H9 (cell line): ENCODE results near the gene SEMA3E. TPM values are rescaled to one million over a fixed set of nuclear protein-coding genes. Genes with fewer than 3 reads are reported as not detected.

ENCODE experiments used
- DNase-seq: peaks from one replicate; pipeline ENCODE4 v3.0.0-alpha.2; 2017
- H2AFZ ChIP-seq: one replicate; pipeline ENCODE4 v1.6.1; 2013; ENCODE audit warnings: mild to moderate bottlenecking, low read length, control low read depth, moderate library complexity
- H2AK5ac ChIP-seq: 2 replicates; pipeline ENCODE4 v1.6.1; 2013; ENCODE audit warnings: low read length, control low read depth, mixed read lengths; ENCODE audit not compliant: insufficient read length
- H2BK120ac ChIP-seq: one replicate; pipeline ENCODE4 v1.6.1; 2013; ENCODE audit warnings: low read depth, mild to moderate bottlenecking, low read length, control low read depth, inconsistent platforms; ENCODE audit not compliant: poor library complexity, severe bottlenecking
- H2BK12ac ChIP-seq: 2 replicates; pipeline ENCODE4 v1.6.1; 2013; ENCODE audit warnings: low read length, control low read depth, mixed read lengths, low read depth; ENCODE audit not compliant: insufficient read length
- H2BK15ac ChIP-seq: 2 replicates; pipeline ENCODE4 v1.6.1; 2013; ENCODE audit warnings: low read depth, low read length, control low read depth
- H2BK20ac ChIP-seq: one replicate; pipeline ENCODE4 v1.6.1; 2013; ENCODE audit warnings: low read depth, mild to moderate bottlenecking, low read length, control low read depth, inconsistent platforms; ENCODE audit not compliant: poor library complexity, severe bottlenecking
- H2BK5ac ChIP-seq: 2 replicates; pipeline ENCODE4 v1.6.1; 2013; ENCODE audit warnings: low read length, control low read depth, mixed read lengths; ENCODE audit not compliant: insufficient read length
- H3K14ac ChIP-seq: 2 replicates; pipeline ENCODE4 v1.6.1; 2013; ENCODE audit warnings: low read length, control low read depth; ENCODE audit not compliant: insufficient read depth
- H3K18ac ChIP-seq: 2 replicates; pipeline ENCODE4 v1.6.1; 2013; ENCODE audit warnings: low read depth, mild to moderate bottlenecking, mixed read lengths, low read length, control low read depth; ENCODE audit not compliant: insufficient read length
- H3K23ac ChIP-seq: 2 replicates; pipeline ENCODE4 v1.6.1; 2013; ENCODE audit warnings: low read length, control low read depth, mixed read lengths, low read depth; ENCODE audit not compliant: insufficient read length
- H3K23me2 ChIP-seq: 2 replicates; pipeline ENCODE4 v1.6.1; 2013; ENCODE audit warnings: low read depth, mild to moderate bottlenecking, mixed read lengths, low read length, control low read depth; ENCODE audit not compliant: insufficient read length, poor library complexity, severe bottlenecking
- H3K27ac ChIP-seq: 2 replicates; pipeline ENCODE4 v1.5.1; 2013; ENCODE audit warnings: low read length, control low read depth, mixed read lengths, low read depth; ENCODE audit not compliant: insufficient read length
- H3K27me3 ChIP-seq: 2 replicates; pipeline ENCODE4 v1.6.1; 2013; ENCODE audit warnings: low read length, control low read depth, inconsistent platforms; ENCODE audit not compliant: insufficient read depth
- H3K4ac ChIP-seq: 2 replicates; pipeline ENCODE4 v1.6.1; 2013; ENCODE audit warnings: low read depth, mild to moderate bottlenecking, control low read depth, inconsistent platforms, low read length, moderate library complexity
- H3K4me1 ChIP-seq: 2 replicates; pipeline ENCODE4 v1.6.1; 2013; ENCODE audit warnings: low read length, control low read depth, inconsistent platforms; ENCODE audit not compliant: insufficient read depth
- H3K4me2 ChIP-seq: 2 replicates; pipeline ENCODE4 v1.6.1; 2013; ENCODE audit warnings: low read length, control low read depth, mixed read lengths; ENCODE audit not compliant: insufficient read length, insufficient read depth
- H3K56ac ChIP-seq: 2 replicates; pipeline ENCODE4 v1.6.1; 2013; ENCODE audit warnings: low read depth, mild to moderate bottlenecking, mixed read lengths, low read length, control low read depth; ENCODE audit not compliant: insufficient read length
- H3K79me1 ChIP-seq: 2 replicates; pipeline ENCODE4 v1.6.1; 2013; ENCODE audit warnings: low read depth, mild to moderate bottlenecking, moderate library complexity, low read length, control low read depth, inconsistent platforms; ENCODE audit not compliant: insufficient read depth, poor library complexity, severe bottlenecking
- H3K79me2 ChIP-seq: 2 replicates; pipeline ENCODE4 v1.6.1; 2013; ENCODE audit warnings: low read length, control low read depth, inconsistent platforms; ENCODE audit not compliant: insufficient read depth
- H3K9ac ChIP-seq: 2 replicates; pipeline ENCODE4 v1.6.1; 2013; ENCODE audit warnings: low read length, control low read depth, mixed read lengths; ENCODE audit not compliant: insufficient read length; ENCODE audit errors: extremely low read depth
- H3K9me3 ChIP-seq: one replicate; pipeline ENCODE4 v1.6.1; 2013; ENCODE audit warnings: low read depth, low read length, inconsistent platforms; ENCODE audit not compliant: control insufficient read depth
- H3T11ph ChIP-seq: one replicate; pipeline ENCODE4 v1.6.1; 2013; ENCODE audit warnings: mild to moderate bottlenecking, low read length, control low read depth, inconsistent platforms
- H4K20me1 ChIP-seq: one replicate; pipeline ENCODE4 v1.6.1; 2013; ENCODE audit not compliant: control insufficient read depth, insufficient read length, insufficient read depth
- H4K5ac ChIP-seq: 2 replicates; pipeline ENCODE4 v1.6.1; 2013; ENCODE audit warnings: low read depth, mild to moderate bottlenecking, mixed read lengths, low read length, control low read depth; ENCODE audit not compliant: insufficient read length
- H4K8ac ChIP-seq: replicated peaks from 2 replicates; pipeline ENCODE4 v1.6.1; 2013; ENCODE audit warnings: low read length, control low read depth, mixed read lengths, low read depth; ENCODE audit not compliant: insufficient read length
- H4K91ac ChIP-seq: 2 replicates; pipeline ENCODE4 v1.6.1; 2013; ENCODE audit warnings: low read depth, mild to moderate bottlenecking, moderate library complexity, mixed read lengths, low read length, control low read depth; ENCODE audit not compliant: insufficient read length
- H3K27ac Mint-ChIP-seq, 3 experiments: 2 replicates in 2 of 3; 3 replicates in 1 of 3; pipeline ENCODE4 v1.8.0; 2020 to 2021; ENCODE audit warnings: mixed read lengths in 3 of 3, mild to moderate bottlenecking in 1 of 3, moderate library complexity in 1 of 3
- H3K27me3 Mint-ChIP-seq: 2 replicates; pipeline ENCODE4 v1.8.0; 2021; ENCODE audit warnings: low read depth, mild to moderate bottlenecking, moderate library complexity, mixed read lengths
- H3K36me3 Mint-ChIP-seq, 3 experiments: 2 replicates in 2 of 3; 3 replicates in 1 of 3; pipeline ENCODE4 v1.8.0; 2020 to 2021; ENCODE audit warnings: low read depth in 3 of 3, mixed read lengths in 3 of 3; ENCODE audit not compliant: insufficient read depth in 1 of 3
- H3K4me1 Mint-ChIP-seq, 2 experiments: 2 replicates each; pipeline ENCODE4 v1.8.0; 2020; ENCODE audit warnings: mixed read lengths in 2 of 2
- H3K4me3 Mint-ChIP-seq, 2 experiments: 2 replicates in 1 of 2; 3 replicates in 1 of 2; pipeline ENCODE4 v1.8.0; 2020 to 2021; ENCODE audit warnings: mild to moderate bottlenecking in 2 of 2, mixed read lengths in 2 of 2, moderate library complexity in 1 of 2
- H3K9me3 Mint-ChIP-seq, 2 experiments: 2 replicates in 1 of 2; 3 replicates in 1 of 2; pipeline ENCODE4 v1.8.0; 2020; ENCODE audit warnings: mild to moderate bottlenecking in 2 of 2, mixed read lengths in 2 of 2, moderate library complexity in 1 of 2
- WGBS: extraction: QIAGEN DNeasy Blood & Tissue Kit; methylation state at CpG from one replicate; pipeline ENCODE4 v1.1.7; 2013; ENCODE audit warnings: missing lambda C conversion rate, low lambda C conversion rate, mixed read lengths; ENCODE audit not compliant: insufficient read length; ENCODE audit errors: extremely low coverage; 5-methylcytosine and 5-hydroxymethylcytosine counted together
- total RNA-seq: library from RNA; stranded (reverse); gene quantifications from 2 replicates; pipeline ENCODE4 v1.2.1, GENCODE V29; 2021
- TF ChIP-seq, protein P1 (sequence below): fragments of 200-600 bp; sonication (generic); conservative IDR thresholded peaks from 3 replicates; pipeline ENCODE4 v1.8.0; 2021; ENCODE audit warnings: antibody characterized with exemption, mild to moderate bottlenecking

The SEMA3E gene
- total RNA-seq, 1 experiment from 2014 or later, result 0.39 TPM

DNA sequence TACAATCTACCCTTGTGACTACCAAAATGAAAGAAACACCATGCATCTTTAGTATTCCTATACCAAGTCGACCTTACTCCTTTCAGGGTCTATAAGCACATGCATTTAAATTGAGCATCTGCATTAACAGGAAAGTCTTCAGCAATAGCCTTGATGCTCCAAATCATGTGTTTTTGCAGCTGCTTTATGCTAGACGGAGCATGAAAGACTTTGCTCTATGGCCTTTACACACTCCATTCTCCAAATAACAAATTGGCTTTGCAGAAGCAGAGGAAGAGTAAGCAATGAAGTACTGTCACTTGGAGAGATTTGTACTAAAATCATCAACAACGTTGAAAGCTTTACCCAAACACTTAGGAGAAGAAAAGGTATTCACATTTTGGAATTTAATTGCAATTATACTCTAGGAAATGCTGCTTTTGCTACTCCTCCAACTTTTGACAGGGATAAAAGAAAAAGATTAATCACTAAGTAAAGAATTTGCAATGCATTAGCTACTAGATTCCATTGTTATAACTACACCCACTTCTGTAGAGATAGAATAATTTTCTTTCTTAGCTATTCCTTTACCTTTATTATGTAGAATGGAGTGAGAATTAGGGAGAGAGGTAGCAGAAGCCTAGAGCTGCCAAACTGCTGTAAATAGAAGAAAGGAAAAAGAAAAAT, 131.8 kb downstream of the SEMA3E start:
- Histone ChIP-seq H4K91ac (no peak overlapping the region), H3K27me3 (no peaks in the 10 kb centered on the region), H3K14ac (no peak overlapping the region), H3K23me2 (no peaks in the 10 kb centered on the region), H3K79me2 (no peaks in the 10 kb centered on the region), H2BK5ac (no peak overlapping the region), H3K9ac (no peak overlapping the region), H3T11ph (no peak overlapping the region), H3K4me1 (no peaks in the 10 kb centered on the region), H2BK20ac (no peak overlapping the region), H4K20me1 (no peaks in the 10 kb centered on the region), H2BK120ac (no peak overlapping the region), H2AK5ac (no peak overlapping the region), H3K23ac (no peak overlapping the region), H3K79me1 (no peaks in the 10 kb centered on the region), H4K8ac (no peak overlapping the region), H2BK15ac (no peak overlapping the region), H3K56ac (no peak overlapping the region), H3K27ac (no peak overlapping the region), H3K18ac (no peak overlapping the region), H2AFZ (no peak overlapping the region), H3K4me2 (no peak overlapping the region), H3K9me3 (no peaks in the 10 kb centered on the region), H4K5ac (no peak overlapping the region), H2BK12ac (no peak overlapping the region), H3K4ac (no peak overlapping the region)
- peaks cover 21 to 26% of the 10 kb centered on the region in 2 experiments for H3K4me1 Mint-ChIP-seq
- no peak for DNase-seq
- no peaks in the 10 kb centered on the region for H3K36me3 Mint-ChIP-seq
- no peak overlapping the region; a peak in 1 of 7 replicates for H3K27ac Mint-ChIP-seq
- no peaks in the 10 kb centered on the region for H3K27me3 Mint-ChIP-seq
- H3K4me3 Mint-ChIP-seq, result no peak overlapping the region
- H3K9me3 Mint-ChIP-seq, result no peaks in the 10 kb centered on the region
- WGBS, result no CpG with 5 or more reads among the region's 3 CpGs
- TF ChIP-seq, protein P1, sequence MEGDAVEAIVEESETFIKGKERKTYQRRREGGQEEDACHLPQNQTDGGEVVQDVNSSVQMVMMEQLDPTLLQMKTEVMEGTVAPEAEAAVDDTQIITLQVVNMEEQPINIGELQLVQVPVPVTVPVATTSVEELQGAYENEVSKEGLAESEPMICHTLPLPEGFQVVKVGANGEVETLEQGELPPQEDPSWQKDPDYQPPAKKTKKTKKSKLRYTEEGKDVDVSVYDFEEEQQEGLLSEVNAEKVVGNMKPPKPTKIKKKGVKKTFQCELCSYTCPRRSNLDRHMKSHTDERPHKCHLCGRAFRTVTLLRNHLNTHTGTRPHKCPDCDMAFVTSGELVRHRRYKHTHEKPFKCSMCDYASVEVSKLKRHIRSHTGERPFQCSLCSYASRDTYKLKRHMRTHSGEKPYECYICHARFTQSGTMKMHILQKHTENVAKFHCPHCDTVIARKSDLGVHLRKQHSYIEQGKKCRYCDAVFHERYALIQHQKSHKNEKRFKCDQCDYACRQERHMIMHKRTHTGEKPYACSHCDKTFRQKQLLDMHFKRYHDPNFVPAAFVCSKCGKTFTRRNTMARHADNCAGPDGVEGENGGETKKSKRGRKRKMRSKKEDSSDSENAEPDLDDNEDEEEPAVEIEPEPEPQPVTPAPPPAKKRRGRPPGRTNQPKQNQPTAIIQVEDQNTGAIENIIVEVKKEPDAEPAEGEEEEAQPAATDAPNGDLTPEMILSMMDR, result no peak
